HG03025 (cell line): Measurements from ENCODE around the gene TSPO.

Experiments used
- ATAC-seq: cut with Tn5 transposase; IDR thresholded peaks from one replicate; pipeline ENCODE4 v1.9.1; 2021; ENCODE audit warnings: mild to moderate bottlenecking, moderate library complexity; ENCODE audit not compliant: unreplicated experiment, low FRiP score

TSPO gene

DNA sequence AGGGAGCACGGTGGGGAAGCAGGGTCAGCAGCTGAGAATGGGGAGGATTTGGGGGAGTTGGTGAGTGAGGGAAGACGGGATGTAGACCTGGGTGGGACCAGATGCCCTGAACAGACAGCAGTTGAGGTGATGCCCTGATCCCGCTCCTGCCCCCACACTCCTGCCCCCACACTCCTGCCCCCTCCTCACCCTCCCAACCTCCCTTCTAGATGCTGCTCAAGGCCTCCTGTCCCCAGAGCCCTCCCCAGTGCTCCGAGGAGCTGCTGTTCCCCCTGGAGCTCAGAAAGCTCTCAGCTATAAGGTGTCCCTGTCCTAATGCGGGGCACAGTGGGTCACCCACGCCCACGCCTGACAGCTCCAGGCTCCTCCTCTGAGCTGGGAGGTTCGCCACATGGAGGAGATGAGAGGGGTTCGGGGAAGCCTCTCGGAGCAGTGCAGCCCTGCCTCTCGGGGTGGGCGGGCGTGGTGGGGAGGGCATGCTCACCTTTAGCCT lies 60.6 kb downstream of the TSPO start:
- ATAC-seq, result no peak

DNA sequence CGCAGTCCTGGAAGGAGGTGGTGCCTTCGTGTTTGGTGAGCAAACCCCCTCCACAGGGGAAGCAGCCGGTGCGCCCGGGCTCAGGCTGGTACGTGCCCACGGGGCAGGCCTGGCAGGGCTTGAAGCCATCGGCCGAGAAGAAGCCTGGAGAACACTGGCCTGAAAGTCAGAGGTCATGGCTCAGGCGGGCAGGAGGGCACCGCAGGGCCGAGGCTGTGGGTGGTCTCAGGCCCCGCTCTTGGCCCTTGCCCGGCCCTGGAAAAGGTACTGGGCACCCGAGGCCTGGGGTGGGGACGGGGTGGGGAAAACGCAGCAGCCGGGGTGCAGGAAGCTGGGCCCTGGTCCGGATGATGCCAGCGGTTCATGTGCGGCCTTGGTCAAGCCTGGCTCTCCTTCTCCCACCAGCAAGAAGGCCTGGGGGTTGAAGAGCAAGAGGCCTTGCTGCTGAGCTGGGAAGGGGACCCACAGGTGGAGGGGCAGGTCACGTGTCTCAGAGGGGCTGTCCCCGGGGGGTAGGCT lies 61.1 kb downstream of the TSPO start:
- ATAC-seq, result no peak
